ENCODE data around the gene OXLD1. TPM values are rescaled to one million over a fixed set of nuclear protein-coding genes. Genes with fewer than 3 reads are reported as not detected.

Gene OXLD1
- total RNA-seq, 4 donors from 2014 or later, result 33.5 to 68.3 (median 48.2) TPM

- DNase-seq (ENCODE audit: low spot score in 2 of 2), result no peak
- no peak overlapping the region for H3K4me3 ChIP-seq (ENCODE audit: low read depth, poor library complexity, severe bottlenecking)
- TF ChIP-seq POLR2A (IDR thresholded peaks at IDR 0.05) (no peak), CTCF (IDR thresholded peaks at IDR 0.05) (no peak)
- 81 to 86% methylated on average over 20 of the region's 25 CpGs for WGBS, 2 donors
- intact Hi-C loops (cut with DNase I; ENCODE audit: low total_unique reads), result no loop called here
Measured at GRCh38 chr17:81707725-81708646, 41.6 kb upstream of the OXLD1 start.

- TF ChIP-seq CTCF (IDR thresholded peaks at IDR 0.05) (no peak), POLR2A (IDR thresholded peaks at IDR 0.05) (no peak)
- no peak overlapping the region for H3K4me3 ChIP-seq (ENCODE audit: low read depth, poor library complexity, severe bottlenecking)
- intact Hi-C loops (cut with DNase I; ENCODE audit: low total_unique reads), result no loop called here
- DNase-seq (ENCODE audit: low spot score in 2 of 2), result no peak
- WGBS, 2 donors, result 89 to 93% methylated on average over 28 to 54 of the region's 54 CpGs
Measured at GRCh38 chr17:81706757-81707624, 40.6 kb upstream of the OXLD1 start.

- intact Hi-C loops (cut with DNase I; ENCODE audit: low total_unique reads), result no loop called here
- no peak for DNase-seq (ENCODE audit: low spot score in 2 of 2)
- 92 to 95% methylated on average over 17 of the region's 17 CpGs for WGBS, 2 donors
- no peak for TF ChIP-seq POLR2A (IDR thresholded peaks at IDR 0.05)
- TF ChIP-seq CTCF (IDR thresholded peaks at IDR 0.05), result no peak
- H3K4me3 ChIP-seq (ENCODE audit: low read depth, poor library complexity, severe bottlenecking), result no peak overlapping the region
Measured at GRCh38 chr17:81706232-81706611, 39.8 kb upstream of the OXLD1 start.

GRCh38 chr17:81705518-81706231 is 39.3 kb upstream of the OXLD1 start:
- H3K4me3 ChIP-seq (ENCODE audit: low read depth, poor library complexity, severe bottlenecking), result no peak overlapping the region
- intact Hi-C loops (cut with DNase I; ENCODE audit: low total_unique reads), result no loop called here
- 94 to 95% methylated on average over 30 of the region's 30 CpGs for WGBS, 2 donors
- TF ChIP-seq CTCF (IDR thresholded peaks at IDR 0.05), result no peak
- DNase-seq (ENCODE audit: low spot score in 2 of 2), result no peak

- TF ChIP-seq CTCF (IDR thresholded peaks at IDR 0.05), result no peak
- no peak for DNase-seq (ENCODE audit: low spot score in 2 of 2)
- 32 to 38% methylated on average over 20 to 27 of the region's 27 CpGs for WGBS, 2 donors
- peak overlapping the region; percentile 85 for H3K4me3 ChIP-seq (ENCODE audit: low read depth, poor library complexity, severe bottlenecking)
- intact Hi-C loops (cut with DNase I; ENCODE audit: low total_unique reads), result no loop called here
Measured at GRCh38 chr17:81703747-81704654, 37.6 kb upstream of the OXLD1 start.

Data from lower leg skin (tissue), 4 donors.